Measurements from ENCODE around the gene PLXNA2. TPM values are rescaled to one million over a fixed set of nuclear protein-coding genes. Genes with fewer than 3 reads are reported as not detected.
A peak's percentile ranks its signal among the peaks of the same experiment; 100 is the strongest.

PLXNA2 gene
- total RNA-seq, 1 donor from 2014 or later = 17.7 TPM

DNA sequence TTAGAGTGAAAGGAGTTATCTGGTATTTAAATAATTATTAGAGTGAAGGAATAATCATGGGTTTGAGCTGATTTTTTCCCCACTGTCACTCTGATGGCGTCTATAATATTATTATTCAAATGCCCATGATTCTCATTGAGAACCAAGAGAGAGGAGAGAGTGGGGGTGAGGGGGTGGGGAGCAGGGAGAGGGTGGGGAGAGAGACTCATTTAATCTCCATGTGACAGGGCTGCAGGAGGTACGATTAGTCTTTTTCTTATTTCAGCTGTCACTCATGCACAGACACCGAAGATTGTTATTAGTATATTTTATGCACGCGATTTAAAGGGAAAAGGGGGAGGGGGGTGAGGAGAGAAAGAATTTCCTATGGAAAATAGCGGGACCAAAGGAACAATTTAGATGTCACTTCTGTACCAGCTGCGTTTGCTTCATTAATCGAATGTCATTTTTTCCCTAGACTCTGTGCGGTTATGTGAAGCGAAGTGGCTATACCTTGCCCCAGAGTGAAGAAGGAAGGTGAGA, 19.9 kb downstream of the PLXNA2 start:
- FAIRE-seq = no peak
- H3K4me1 Mint-ChIP-seq (ENCODE audit: low read depth, unreplicated experiment) = peaks cover 48% of the 10 kb centered on the region
- H3K4me1 ChIP-seq (ENCODE audit: insufficient read depth, low read length) = peaks cover 51% of the 10 kb centered on the region

DNA sequence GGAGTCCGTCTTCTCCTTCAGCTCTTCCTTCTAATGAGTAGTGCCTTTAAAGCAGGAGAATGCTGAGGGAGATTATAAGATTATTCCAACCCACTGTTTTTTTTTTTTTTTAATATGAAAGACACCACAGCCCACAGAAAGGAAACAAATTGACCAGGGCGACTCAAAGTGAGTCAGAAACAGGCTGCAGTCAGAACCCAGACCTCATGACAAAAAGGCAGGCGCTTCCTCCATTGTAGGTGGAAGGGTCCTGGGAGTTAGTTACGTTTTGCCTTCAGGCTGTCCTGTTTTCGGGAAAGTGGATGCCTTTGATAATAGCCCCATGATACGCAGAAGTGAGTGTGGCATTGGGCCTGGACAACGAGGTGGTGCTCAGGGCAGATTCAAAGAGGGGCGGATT, 21.0 kb downstream of the PLXNA2 start:
- Histone ChIP-seq H3K9me3 (ENCODE audit: insufficient read depth, low read depth, low read length) (no peaks in the 10 kb centered on the region), H3K4me1 (ENCODE audit: insufficient read depth, low read length) (peaks cover 58% of the 10 kb centered on the region), H3K9ac (ENCODE audit: low read length) (peak overlapping the region; percentile 17), H4K20me1 (ENCODE audit: insufficient read depth, low read length) (no peaks in the 10 kb centered on the region), H3K4me3 (ENCODE audit: insufficient read depth, low read depth, low read length) (no peak overlapping the region), H2AFZ (ENCODE audit: low read depth, low read length) (peak overlapping the region; percentile 61), H3K27ac (ENCODE audit: low read depth, low read length) (peak overlapping the region; percentile 49), H3K79me2 (ENCODE audit: insufficient read depth, low read length) (peaks cover 15% of the 10 kb centered on the region), H3K27me3 (ENCODE audit: insufficient read depth, low read length) (no peaks in the 10 kb centered on the region), H3K36me3 (ENCODE audit: insufficient read depth, low read length) (no peaks in the 10 kb centered on the region), H3K4me2 (ENCODE audit: low read length) (peak overlapping the region; percentile 68)
- TF ChIP-seq EZH2 (IDR thresholded peaks at IDR 0.05; ENCODE audit: insufficient read depth, low read length) = no peak
- TF ChIP-seq, protein P1, sequence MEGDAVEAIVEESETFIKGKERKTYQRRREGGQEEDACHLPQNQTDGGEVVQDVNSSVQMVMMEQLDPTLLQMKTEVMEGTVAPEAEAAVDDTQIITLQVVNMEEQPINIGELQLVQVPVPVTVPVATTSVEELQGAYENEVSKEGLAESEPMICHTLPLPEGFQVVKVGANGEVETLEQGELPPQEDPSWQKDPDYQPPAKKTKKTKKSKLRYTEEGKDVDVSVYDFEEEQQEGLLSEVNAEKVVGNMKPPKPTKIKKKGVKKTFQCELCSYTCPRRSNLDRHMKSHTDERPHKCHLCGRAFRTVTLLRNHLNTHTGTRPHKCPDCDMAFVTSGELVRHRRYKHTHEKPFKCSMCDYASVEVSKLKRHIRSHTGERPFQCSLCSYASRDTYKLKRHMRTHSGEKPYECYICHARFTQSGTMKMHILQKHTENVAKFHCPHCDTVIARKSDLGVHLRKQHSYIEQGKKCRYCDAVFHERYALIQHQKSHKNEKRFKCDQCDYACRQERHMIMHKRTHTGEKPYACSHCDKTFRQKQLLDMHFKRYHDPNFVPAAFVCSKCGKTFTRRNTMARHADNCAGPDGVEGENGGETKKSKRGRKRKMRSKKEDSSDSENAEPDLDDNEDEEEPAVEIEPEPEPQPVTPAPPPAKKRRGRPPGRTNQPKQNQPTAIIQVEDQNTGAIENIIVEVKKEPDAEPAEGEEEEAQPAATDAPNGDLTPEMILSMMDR (IDR thresholded peaks at IDR 0.05; ENCODE audit: insufficient read depth, low read depth, low read length) = no peak
- H3K9me3 Mint-ChIP-seq (ENCODE audit: unreplicated experiment) = no peaks in the 10 kb centered on the region
- peaks cover 3% of the 10 kb centered on the region for H3K36me3 Mint-ChIP-seq (ENCODE audit: low read depth, unreplicated experiment)
- H3K27me3 Mint-ChIP-seq (ENCODE audit: low read depth, unreplicated experiment) = peaks cover 2% of the 10 kb centered on the region
- H3K4me1 Mint-ChIP-seq (ENCODE audit: low read depth, unreplicated experiment) = peaks cover 59% of the 10 kb centered on the region
- H3K4me3 Mint-ChIP-seq (ENCODE audit: unreplicated experiment) = peak overlapping the region; percentile 50
- peak; percentile 69 for DNase-seq (ENCODE audit: low read depth)
- peak overlapping the region; percentile 23 for H3K27ac Mint-ChIP-seq (ENCODE audit: unreplicated experiment)
- no peak for FAIRE-seq

More for the DNA sequence above, 19.9 kb downstream of the PLXNA2 start:
- peaks cover 2% of the 10 kb centered on the region for H3K9me3 Mint-ChIP-seq (ENCODE audit: unreplicated experiment)
- Histone ChIP-seq H3K27ac (ENCODE audit: low read depth, low read length) (no peak overlapping the region), H3K4me3 (ENCODE audit: insufficient read depth, low read depth, low read length) (no peak overlapping the region), H3K79me2 (ENCODE audit: insufficient read depth, low read length) (peaks cover 20% of the 10 kb centered on the region), H2AFZ (ENCODE audit: low read depth, low read length) (no peak overlapping the region), H3K9ac (ENCODE audit: low read length) (no peak overlapping the region), H3K27me3 (ENCODE audit: insufficient read depth, low read length) (no peaks in the 10 kb centered on the region), H3K9me3 (ENCODE audit: insufficient read depth, low read depth, low read length) (no peaks in the 10 kb centered on the region), H4K20me1 (ENCODE audit: insufficient read depth, low read length) (no peaks in the 10 kb centered on the region), H3K4me2 (ENCODE audit: low read length) (no peak overlapping the region), H3K36me3 (ENCODE audit: insufficient read depth, low read length) (no peaks in the 10 kb centered on the region)
- no peak overlapping the region for H3K27ac Mint-ChIP-seq (ENCODE audit: unreplicated experiment)
- H3K4me3 Mint-ChIP-seq (ENCODE audit: unreplicated experiment) = no peak overlapping the region
- TF ChIP-seq EZH2 (IDR thresholded peaks at IDR 0.05; ENCODE audit: insufficient read depth, low read length) = no peak
- TF ChIP-seq, protein P1 (IDR thresholded peaks at IDR 0.05; ENCODE audit: insufficient read depth, low read depth, low read length) = no peak
- no peak for DNase-seq (ENCODE audit: low read depth)
- H3K27me3 Mint-ChIP-seq (ENCODE audit: low read depth, unreplicated experiment) = peaks cover 6% of the 10 kb centered on the region
- peaks cover 9% of the 10 kb centered on the region for H3K36me3 Mint-ChIP-seq (ENCODE audit: low read depth, unreplicated experiment)

DNA sequence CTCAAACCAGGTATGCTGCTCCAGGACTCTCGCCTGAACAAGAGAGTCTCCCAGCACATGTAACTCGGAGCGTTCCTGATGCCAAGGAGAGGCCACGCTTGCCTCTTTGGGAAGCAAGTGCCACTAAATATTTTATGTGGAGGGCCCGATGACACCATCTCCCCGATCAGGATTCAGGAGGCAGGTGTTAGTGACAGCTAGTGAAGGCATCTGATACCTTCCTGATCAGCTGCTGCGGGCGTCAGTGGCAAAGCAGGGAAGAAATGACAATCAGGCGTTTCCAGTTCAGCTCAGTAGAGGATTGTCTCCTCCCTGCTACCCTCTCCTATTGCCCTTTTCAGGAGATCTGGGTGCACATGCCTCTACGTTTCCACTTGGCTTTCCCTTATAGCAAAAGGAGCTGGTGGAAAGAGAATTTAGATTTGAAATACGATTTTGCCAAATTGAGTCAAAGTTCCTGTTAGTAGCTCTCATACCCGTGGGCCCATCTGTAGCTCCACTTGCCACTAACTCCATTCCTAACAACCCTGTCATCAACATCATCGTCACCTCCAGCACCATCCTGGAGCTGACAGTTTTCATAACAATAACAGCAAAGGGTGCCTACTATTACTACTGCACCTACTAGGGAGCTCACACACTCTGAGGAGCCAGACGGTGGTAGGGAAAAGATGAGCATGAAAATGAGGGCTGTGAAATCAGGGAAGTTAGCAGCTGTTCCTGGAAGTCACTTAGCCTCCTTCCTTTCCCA, 21.6 kb downstream of the PLXNA2 start:
- H3K27me3 Mint-ChIP-seq (ENCODE audit: low read depth, unreplicated experiment) = peaks cover 2% of the 10 kb centered on the region
- FAIRE-seq (no peak), DNase-seq (ENCODE audit: low read depth) (no peak)
- H3K36me3 Mint-ChIP-seq (ENCODE audit: low read depth, unreplicated experiment) = peaks cover 2% of the 10 kb centered on the region
- Histone ChIP-seq H3K27ac (ENCODE audit: low read depth, low read length) (peak overlapping the region; percentile 49), H3K9me3 (ENCODE audit: insufficient read depth, low read depth, low read length) (no peaks in the 10 kb centered on the region), H2AFZ (ENCODE audit: low read depth, low read length) (peak overlapping the region; percentile 27), H3K4me2 (ENCODE audit: low read length) (peak overlapping the region; percentile 68), H3K9ac (ENCODE audit: low read length) (peak overlapping the region; percentile 17), H4K20me1 (ENCODE audit: insufficient read depth, low read length) (no peaks in the 10 kb centered on the region), H3K4me1 (ENCODE audit: insufficient read depth, low read length) (peaks cover 58% of the 10 kb centered on the region), H3K27me3 (ENCODE audit: insufficient read depth, low read length) (no peaks in the 10 kb centered on the region), H3K36me3 (ENCODE audit: insufficient read depth, low read length) (no peaks in the 10 kb centered on the region), H3K79me2 (ENCODE audit: insufficient read depth, low read length) (peaks cover 14% of the 10 kb centered on the region), H3K4me3 (ENCODE audit: insufficient read depth, low read depth, low read length) (no peak overlapping the region)
- no peak overlapping the region for H3K4me3 Mint-ChIP-seq (ENCODE audit: unreplicated experiment)
- H3K9me3 Mint-ChIP-seq (ENCODE audit: unreplicated experiment) = no peaks in the 10 kb centered on the region
- TF ChIP-seq, protein P1 (IDR thresholded peaks at IDR 0.05; ENCODE audit: insufficient read depth, low read depth, low read length) = no peak
- H3K27ac Mint-ChIP-seq (ENCODE audit: unreplicated experiment) = no peak overlapping the region
- H3K4me1 Mint-ChIP-seq (ENCODE audit: low read depth, unreplicated experiment) = peaks cover 63% of the 10 kb centered on the region

All from astrocyte (in vitro differentiated cells and primary cell).